ENCODE measurements around the gene CADPS2. TPM values are rescaled to one million over a fixed set of nuclear protein-coding genes. Genes with fewer than 3 reads are reported as not detected.

The CADPS2 gene
- total RNA-seq, 2 donors from 2014 or later = 31.9 to 63.9 TPM

DNA sequence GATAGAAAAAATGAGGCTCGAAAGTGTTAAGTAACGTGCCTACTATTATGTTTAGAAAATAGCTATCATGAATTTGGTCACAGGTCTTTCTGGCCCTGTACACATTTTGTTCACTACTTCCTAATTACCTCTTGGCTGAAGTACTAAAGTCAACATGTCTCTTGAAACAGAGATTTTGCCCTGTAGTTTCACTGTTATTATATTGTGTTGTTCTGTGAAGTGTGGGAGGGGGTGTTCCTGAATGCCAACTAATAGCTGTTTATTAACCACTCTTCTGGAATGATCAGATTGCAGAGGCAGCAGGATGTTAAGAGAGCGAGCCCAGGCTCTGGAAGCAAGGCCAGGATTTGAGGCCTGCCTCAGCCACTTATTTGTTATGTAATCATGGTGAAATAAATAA, 259.5 kb downstream of the CADPS2 start:
- 67 to 73% methylated on average over 3 of the region's 3 CpGs for WGBS, 2 donors
- Histone ChIP-seq H3K27me3 (no peaks in the 10 kb centered on the region), H3K4me3 (no peak overlapping the region), H3K27ac (no peak overlapping the region), H3K9me3 (no peaks in the 10 kb centered on the region), H3K4me1 (peaks cover 8% of the 10 kb centered on the region), H3K36me3 (replicated peaks in 1 of 2; ENCODE audit: insufficient read depth in 1 of 2, low read depth in 2 of 2) (no peaks in the 10 kb centered on the region)
- DNase-seq (no peak), ATAC-seq (no peak)
- TF ChIP-seq POLR2A (IDR thresholded peaks at IDR 0.05) = no peak
- TF ChIP-seq, protein P1, sequence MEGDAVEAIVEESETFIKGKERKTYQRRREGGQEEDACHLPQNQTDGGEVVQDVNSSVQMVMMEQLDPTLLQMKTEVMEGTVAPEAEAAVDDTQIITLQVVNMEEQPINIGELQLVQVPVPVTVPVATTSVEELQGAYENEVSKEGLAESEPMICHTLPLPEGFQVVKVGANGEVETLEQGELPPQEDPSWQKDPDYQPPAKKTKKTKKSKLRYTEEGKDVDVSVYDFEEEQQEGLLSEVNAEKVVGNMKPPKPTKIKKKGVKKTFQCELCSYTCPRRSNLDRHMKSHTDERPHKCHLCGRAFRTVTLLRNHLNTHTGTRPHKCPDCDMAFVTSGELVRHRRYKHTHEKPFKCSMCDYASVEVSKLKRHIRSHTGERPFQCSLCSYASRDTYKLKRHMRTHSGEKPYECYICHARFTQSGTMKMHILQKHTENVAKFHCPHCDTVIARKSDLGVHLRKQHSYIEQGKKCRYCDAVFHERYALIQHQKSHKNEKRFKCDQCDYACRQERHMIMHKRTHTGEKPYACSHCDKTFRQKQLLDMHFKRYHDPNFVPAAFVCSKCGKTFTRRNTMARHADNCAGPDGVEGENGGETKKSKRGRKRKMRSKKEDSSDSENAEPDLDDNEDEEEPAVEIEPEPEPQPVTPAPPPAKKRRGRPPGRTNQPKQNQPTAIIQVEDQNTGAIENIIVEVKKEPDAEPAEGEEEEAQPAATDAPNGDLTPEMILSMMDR (IDR thresholded peaks at IDR 0.05) = no peak
- intact Hi-C loops (cut with DNase I) = no loop called here

DNA sequence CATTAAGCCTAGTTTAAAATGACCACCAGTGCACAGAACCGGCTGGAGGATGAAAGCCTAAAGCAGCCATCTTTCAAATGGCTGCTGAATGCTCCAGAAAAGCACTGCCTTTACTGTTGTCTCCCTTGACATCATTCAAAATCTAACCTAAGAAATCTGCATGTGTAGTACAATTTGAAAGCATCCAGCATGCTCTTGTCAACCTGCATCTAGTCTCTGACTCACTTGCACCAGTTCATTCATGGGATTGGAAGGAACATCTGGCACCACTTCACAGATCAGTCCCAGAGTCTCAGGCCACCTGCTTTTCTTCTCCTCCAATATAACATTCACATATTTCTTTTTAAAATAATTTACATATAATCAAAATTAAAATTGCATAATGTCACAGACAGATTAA, 263.6 kb downstream of the CADPS2 start:
- intact Hi-C loops (cut with DNase I) = no loop called here
- 72 to 76% methylated on average over 1 of the region's 1 CpG for WGBS, 2 donors
- TF ChIP-seq, protein P1 (IDR thresholded peaks at IDR 0.05) = no peak
- TF ChIP-seq POLR2A (IDR thresholded peaks at IDR 0.05) = no peak
- Histone ChIP-seq H3K27ac (no peak overlapping the region), H3K4me1 (no peaks in the 10 kb centered on the region), H3K4me3 (no peak overlapping the region), H3K27me3 (no peaks in the 10 kb centered on the region), H3K9me3 (no peaks in the 10 kb centered on the region), H3K36me3 (replicated peaks in 1 of 2; ENCODE audit: insufficient read depth in 1 of 2, low read depth in 2 of 2) (no peaks in the 10 kb centered on the region)
- no peak for ATAC-seq
- DNase-seq = no peak

DNA sequence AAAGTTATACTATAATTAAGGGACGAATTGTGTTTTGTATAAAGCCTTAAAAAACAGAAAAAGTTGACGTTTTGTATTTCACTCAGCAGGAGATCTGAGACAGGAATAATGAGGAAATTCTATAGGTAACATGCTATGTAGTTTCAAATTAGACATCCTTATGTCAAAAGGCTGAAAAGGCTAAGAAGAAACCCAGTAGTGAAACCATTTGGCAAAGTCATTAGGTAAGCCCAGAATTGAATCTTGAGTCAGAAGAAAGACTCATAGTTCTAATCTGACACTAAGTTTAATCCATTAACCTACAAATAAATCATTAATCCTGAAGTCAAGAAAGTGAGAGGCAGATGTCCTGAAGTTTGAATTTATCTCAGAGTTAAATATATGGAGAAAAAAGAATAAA, 266.6 kb downstream of the CADPS2 start:
- H3K4me3 ChIP-seq = no peak overlapping the region
- H3K36me3 ChIP-seq (replicated peaks in 1 of 2; ENCODE audit: insufficient read depth in 1 of 2, low read depth in 2 of 2) = no peaks in the 10 kb centered on the region
- no peaks in the 10 kb centered on the region for H3K4me1 ChIP-seq
- intact Hi-C loops (cut with DNase I) = no loop called here
- H3K9me3 ChIP-seq = no peaks in the 10 kb centered on the region
- DNase-seq (no peak), ATAC-seq (no peak)
- WGBS, 2 donors = 75 to 76% methylated on average over 2 of the region's 2 CpGs
- H3K27me3 ChIP-seq = no peaks in the 10 kb centered on the region
- no peak for TF ChIP-seq POLR2A (IDR thresholded peaks at IDR 0.05)
- TF ChIP-seq, protein P1 (IDR thresholded peaks at IDR 0.05) = no peak
- H3K27ac ChIP-seq = no peak overlapping the region

DNA sequence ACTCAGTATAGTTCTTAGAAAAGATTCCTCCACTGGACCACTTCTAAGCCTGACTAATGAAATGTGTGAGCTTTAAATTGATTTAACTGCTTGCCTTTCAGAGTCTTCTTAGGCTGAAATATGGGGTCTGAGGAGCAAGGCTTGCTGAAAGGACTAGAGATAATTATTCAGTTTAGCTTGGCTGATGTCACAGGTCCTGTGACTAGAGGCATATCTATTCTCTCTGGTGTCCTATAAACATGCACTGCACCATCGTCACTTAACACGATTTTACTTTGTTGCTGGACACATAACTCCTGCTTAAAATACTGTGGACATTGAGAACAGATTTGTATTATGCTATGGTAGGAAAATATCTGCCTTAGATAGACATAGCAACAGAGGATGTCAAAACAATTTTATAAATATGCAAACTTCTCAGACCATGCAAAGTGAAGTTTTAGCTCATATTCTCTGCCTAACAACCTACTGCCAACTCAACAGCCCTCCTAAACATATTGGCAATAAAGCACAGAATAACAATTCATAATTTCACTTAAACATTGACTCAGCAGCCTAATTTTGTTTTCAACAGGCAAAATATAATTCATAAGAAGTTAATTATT, 267.6 kb downstream of the CADPS2 start:
- Histone ChIP-seq H3K4me1 (no peaks in the 10 kb centered on the region), H3K27ac (no peak overlapping the region), H3K27me3 (no peaks in the 10 kb centered on the region), H3K9me3 (no peaks in the 10 kb centered on the region), H3K4me3 (no peak overlapping the region), H3K36me3 (replicated peaks in 1 of 2; ENCODE audit: insufficient read depth in 1 of 2, low read depth in 2 of 2) (no peaks in the 10 kb centered on the region)
- intact Hi-C loops (cut with DNase I) = no loop called here
- WGBS, 2 donors = 49 to 94% methylated on average over 2 of the region's 2 CpGs
- no peak for ATAC-seq
- TF ChIP-seq POLR2A (IDR thresholded peaks at IDR 0.05) = no peak
- TF ChIP-seq, protein P1 (IDR thresholded peaks at IDR 0.05) = no peak
- no peak for DNase-seq

DNA sequence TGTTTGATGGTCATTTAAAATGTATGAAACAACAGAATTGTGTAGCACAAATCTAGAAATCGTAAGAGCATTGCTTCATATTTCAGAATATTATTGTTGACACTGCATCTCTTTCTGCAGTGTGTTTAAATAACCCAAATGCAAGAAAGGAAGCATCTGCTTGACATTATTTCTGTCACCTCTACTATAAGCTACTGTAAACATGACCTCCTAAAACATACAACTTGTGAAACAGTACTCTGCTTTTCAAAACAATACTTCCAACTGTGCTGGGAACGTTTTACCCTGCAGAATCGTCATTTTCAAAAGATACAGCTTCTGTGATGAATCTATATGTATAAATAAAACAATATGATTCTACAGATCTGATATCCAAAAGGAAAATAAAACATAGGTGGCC, 269.3 kb downstream of the CADPS2 start:
- Histone ChIP-seq H3K9me3 (no peaks in the 10 kb centered on the region), H3K4me3 (no peak overlapping the region), H3K27me3 (no peaks in the 10 kb centered on the region), H3K4me1 (no peaks in the 10 kb centered on the region), H3K36me3 (replicated peaks in 1 of 2; ENCODE audit: insufficient read depth in 1 of 2, low read depth in 2 of 2) (no peaks in the 10 kb centered on the region), H3K27ac (no peak overlapping the region)
- DNase-seq (no peak), ATAC-seq (no peak)
- WGBS, 2 donors = 75 to 78% methylated on average over 3 of the region's 3 CpGs
- intact Hi-C loops (cut with DNase I) = no loop called here
- TF ChIP-seq, protein P1 (IDR thresholded peaks at IDR 0.05) = no peak
- TF ChIP-seq POLR2A (IDR thresholded peaks at IDR 0.05) = no peak

All from body of pancreas (tissue), 4 donors.